ENCODE measurements around the gene ZNF532.

DNA sequence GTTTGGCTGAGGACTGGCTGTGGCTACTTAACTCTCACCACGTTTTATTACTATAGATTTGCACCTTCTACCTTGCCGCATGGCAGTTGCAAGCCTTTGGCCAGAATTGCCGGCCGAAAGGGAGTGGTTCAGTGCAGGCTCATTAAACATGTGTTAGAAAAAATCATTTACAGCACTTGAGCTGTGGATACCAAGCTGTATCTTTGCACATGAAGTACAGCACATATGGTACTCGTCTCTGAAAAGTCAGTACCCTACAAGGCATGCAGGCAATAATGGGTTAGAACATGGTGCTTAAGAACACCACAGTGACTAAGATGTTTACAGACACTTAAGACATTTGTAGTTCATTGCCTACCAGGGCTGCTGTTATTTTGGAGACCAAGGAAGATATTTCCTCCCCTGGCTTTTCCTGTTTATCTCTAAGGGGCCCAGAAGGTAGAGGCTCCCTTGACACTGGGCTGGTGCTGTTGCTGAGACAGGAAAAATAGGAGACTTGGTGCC is 103.1 kb downstream of the ZNF532 start:
- no peak for TF ChIP-seq ZNF274 (IDR thresholded peaks at IDR 0.05; ENCODE audit: low read depth, low read length)
- TF ChIP-seq YY1 (IDR thresholded peaks at IDR 0.05; ENCODE audit: insufficient read depth, insufficient read length), result no peak

Measured in NT2/D1 (cell line).